HK-2 (cell line): Measurements from ENCODE around the gene PLB1.
A peak's percentile ranks its signal among the peaks of the same experiment; 100 is the strongest.
"Not testable (repeated sequence)": the region's sequence is repeated elsewhere in the genome, so short reads cannot be mapped to it uniquely, and the experiment has no call there.

Experiments used
- DNase-seq: peaks from one replicate; pipeline ENCODE4 v3.0.0-alpha.2; 2018; ENCODE audit not compliant: unreplicated experiment

The PLB1 gene

GRCh38 chr2:28648147-28648546 lies 152.3 kb downstream of the PLB1 start:
- DNase-seq: no peak

- DNase-seq: no peak
These were observed 153.0 kb downstream of the PLB1 start for GRCh38 chr2:28648671-28649395.

DNA sequence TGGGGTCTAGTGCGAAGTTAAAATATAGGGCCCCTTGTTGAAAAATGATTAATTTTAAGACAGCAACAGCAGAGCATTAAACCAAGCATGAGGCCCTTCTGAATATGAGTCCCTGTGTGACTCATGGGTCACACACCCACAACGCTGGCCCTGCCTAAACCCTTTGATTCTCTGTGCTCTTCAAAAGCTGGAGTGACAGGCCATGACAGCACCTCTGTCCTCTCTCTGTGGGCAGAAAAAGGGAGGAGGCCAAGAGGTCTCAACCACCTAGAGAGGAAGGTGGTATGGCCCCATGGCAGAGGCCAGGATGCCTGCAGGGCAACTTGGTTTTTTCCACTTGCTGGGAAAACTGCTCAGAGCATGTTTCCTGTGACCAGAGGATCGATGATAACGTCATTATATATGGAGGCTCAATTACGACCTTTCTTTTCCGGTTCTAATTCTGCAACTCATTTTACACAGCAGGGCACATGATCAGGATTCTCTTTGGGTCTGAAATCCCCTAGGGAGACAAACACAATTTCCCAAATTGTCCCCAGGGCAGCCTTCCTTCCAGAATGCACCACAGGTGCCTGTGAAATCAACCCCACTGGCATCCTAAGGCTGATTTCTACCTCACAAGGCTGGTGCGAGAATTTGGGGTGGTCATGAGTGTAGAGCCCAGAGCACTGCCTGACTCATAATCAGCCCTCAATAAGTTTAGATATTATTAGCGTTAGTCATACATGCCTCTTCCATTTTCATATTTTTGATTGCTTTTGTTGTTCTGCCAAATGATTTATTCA lies 153.8 kb downstream of the PLB1 start:
- peak; percentile 37 for DNase-seq

DNA sequence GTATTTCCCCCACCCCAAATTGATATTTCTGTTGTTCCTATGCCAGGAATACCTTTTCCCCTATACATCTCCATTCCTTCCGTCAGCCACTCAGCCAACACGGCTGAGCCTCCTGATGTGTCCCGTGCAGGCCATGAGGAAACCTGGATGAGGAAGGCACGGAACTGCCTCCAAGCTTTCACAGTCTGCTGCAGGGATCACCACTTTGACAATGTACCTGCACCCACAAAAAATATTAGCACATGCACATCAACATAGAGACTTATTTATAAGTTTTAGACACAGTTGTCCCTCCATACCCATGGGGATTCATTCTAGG lies 154.4 kb downstream of the PLB1 start:
- no peak for DNase-seq

- no peak for DNase-seq
These were observed 156.4 kb downstream of the PLB1 start for GRCh38 chr2:28652217-28652616.

DNA sequence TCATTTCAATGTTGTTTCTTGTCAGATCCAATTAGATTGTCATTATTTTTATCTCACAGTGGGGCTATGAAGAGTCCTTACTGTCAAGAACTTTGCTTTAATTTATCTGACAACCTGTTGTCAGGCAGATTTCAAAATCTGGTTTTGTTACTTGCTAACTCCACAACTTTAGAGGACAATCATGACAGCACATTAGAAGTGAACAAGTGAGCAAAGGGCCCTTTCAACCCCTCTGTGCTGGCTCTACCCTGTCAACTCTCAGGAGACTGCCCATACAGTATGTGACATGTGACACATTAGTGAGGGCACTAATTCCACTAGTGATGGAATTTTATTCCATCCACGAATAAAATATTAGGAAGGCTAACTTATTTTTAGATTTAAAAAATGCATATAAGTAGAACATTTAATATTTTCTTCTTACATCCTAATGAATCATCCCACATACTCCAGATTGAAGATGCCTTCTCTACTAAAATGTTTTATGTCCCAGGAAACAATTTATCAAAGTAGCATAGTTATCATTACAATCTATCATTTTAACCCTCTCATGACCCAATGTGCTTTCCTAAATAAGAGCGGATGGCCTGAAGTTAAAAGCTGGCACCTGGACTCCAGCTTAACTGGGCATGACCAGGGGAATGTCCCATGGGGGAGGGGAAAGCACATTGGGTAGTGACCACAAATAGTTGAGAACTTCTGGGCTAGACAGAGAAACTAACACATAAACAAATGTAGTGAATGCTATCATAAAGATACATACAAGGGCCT lies 158.2 kb downstream of the PLB1 start:
- DNase-seq: no peak

DNA sequence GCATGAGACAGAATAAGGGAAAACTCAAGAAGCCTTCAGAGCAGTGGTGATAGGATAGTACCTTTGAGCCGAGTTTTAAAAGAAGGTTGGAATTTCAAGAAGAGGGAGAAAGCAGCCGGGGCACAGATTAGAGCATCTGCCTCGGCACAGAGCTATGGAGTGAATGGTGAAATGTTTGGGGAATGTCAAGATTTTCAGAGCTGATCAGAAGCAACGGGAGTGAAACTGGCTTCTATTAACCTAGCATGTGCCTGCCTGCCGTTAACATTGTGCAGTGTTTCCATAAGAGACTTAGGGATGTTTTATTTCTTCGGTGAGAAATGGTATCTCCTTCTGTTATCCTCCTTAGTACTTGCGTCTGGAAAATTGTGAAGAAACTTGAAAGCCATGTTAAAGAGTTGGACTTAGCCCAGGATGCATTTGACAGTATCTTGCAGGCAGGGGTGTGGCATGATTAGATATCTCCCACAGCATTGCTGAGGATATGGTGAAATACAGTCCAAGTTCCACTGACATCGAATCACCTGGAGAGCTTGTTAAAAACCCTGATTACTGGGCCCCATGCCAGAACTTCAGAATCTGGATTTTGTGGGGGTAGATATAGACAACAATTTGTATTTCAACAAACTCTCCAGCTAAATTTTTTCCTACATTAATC lies 158.9 kb downstream of the PLB1 start:
- no peak for DNase-seq

DNA sequence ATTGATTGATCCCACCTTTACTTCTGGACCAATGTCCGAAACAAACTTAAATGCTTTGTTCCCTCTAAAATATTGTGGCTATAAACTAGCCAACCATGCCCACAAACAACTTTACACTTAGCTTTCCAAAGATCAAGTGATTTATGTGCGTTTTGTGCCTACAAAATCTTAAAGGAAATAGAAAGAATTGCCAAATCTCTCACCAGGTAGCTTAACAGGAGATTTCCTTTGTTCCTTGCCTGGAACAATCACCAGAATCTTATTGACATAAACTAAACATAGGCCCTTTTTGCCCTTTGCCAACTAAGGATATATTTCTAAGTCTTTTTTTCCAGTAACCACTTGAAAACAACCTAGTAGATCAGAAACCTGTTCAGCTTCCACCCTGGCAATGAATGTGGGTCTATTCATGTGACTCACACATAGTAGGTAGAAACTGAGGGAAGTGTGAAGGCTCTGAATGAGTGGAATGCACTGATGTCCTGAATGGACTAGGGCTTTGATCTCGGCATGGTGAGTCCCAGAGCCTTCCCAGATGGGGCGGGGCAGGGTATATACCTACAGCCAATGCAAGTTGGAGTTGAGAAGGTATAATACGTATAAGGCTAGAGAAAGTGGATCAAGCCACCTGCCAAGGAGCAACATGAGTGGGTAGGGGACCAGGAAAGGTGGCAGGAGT lies 161.2 kb downstream of the PLB1 start:
- DNase-seq: no peak

DNA sequence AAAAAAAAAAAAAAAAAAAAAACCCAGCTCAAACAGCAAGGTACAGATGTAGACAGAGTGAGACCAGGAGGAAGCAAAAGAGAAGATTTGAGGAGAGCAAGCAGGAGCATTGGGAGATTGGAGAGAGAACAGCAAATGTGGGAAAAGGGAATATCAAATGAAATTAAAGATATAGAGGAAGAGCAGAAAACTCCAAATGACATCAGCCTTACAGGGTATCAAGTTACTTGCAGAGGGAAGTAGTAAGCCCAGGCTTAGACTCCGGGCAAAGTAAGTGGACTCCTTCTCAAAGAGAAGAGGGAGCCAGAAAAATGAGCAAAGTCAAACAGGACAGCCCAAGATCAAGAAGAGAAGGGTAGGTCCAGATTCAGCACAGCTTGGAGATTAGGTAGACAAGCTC lies 162.5 kb downstream of the PLB1 start:
- no peak for DNase-seq

DNA sequence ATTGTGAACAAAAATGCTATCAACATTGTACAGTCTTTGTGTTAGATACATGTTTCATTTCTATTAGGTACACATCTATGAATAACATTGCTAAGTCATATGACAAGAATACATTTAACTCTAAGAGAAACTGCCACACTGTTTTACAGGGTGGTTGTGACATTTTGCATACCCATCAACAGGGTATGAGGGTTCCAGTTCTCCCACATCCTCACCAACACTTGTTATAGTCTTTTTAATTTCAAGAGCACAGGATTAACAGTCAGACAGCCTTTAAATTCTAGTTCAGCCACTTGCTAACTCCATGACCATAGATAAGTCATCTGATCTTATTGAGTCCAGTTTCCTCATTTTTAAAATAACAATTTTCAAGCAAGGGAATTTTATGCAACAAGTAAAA lies 163.3 kb downstream of the PLB1 start:
- no peak for DNase-seq

GRCh38 chr2:28661589-28662001 lies 165.7 kb downstream of the PLB1 start:
- DNase-seq: peak; percentile 55

- no peak for DNase-seq
These were observed 166.2 kb downstream of the PLB1 start for GRCh38 chr2:28662044-28662443.

GRCh38 chr2:28662468-28663181 lies 166.8 kb downstream of the PLB1 start:
- DNase-seq: peak; percentile 61

- DNase-seq: no peak
These were observed 167.5 kb downstream of the PLB1 start for GRCh38 chr2:28663359-28663758.

- no peak for DNase-seq
These were observed 168.4 kb downstream of the PLB1 start for GRCh38 chr2:28664120-28664842.

DNA sequence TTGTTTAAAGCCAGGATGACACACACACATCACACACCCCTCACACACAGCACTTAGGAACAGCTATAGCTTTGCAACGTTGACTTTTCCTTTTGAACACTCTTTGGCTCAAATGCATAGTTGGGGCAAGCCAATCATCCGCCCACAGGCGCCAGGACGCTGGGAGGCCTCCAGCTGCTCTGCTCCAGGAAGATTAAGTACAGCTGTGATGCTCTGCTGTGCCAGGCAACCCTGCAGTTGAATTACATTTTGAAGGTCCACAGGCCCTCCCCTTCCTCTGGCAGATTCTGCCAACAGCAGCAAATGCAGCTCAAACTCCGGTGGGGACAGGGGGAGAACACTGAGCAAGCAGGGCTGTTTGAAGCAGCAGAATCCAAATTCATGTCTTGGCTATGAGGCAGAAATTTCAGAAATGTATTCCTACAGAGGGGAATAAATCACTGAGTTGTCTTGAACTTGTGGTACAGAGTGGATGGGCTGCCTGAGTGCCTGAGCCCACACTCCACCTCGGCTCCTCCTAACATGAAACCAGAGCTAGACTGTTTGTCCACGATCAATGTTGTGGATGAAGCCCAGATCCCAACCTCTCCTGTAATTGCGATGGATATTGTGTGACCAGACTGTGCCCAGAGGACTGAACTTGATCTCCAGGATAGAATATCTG lies 169.3 kb downstream of the PLB1 start:
- no peak for DNase-seq

DNA sequence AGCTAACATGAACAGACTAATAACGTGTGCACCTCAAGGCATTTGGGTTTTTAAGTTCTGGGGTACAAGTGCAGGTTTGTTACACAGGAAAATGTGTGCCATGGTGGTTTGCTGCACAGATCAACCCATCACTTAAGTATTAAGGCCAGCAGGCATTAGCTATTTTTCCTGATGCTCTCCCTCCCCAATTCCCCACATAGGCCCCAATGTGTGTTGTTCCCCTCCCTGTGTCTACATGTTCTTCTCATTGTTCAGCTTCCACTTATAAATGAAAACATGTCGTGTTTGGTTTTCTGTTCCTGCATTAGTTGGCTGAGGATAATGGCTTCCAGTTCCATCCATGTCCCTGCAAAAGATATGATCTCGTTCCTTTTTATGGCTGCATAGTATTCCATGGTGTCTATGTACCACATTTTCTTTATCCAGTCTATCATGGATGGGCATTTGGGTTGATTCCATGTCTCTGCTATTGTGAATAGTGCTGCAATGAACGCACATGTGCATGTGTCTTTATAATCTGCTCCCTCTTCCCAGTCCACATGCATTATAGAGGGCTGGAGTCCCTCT lies 170.0 kb downstream of the PLB1 start:
- not testable (repeated sequence) for DNase-seq

DNA sequence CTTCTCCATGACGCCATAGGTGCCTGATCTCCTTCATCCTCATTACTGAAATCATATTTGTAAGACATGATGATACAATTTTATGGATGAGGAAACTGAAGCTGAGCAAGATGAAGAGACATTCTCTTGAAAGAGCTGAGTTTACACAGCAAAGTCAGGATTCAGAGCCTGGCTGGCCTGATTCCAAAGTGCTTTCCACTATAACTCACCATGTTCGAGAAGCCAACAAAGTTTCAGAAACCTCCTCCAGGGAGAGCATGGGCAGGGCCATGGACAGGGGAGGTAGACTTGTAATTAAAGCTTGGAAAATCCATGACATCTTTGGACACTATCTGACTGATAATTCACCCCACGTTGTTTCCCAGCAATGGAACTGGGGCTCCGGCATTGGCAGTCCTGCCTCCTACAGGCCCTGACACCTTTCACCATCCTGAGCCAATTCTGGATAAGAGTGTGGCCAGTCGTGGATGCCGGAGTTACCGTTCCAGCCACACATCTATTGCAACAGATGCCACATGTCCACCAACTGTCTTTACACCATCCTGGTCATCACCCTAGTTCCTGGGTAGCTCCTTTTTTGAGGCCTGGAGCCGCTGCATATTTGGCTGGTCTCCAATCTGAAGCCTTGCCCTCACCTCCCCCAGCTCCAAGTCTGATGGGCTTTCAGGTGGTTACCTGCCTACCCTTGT lies 170.8 kb downstream of the PLB1 start:
- DNase-seq: no peak

- no peak for DNase-seq
These were observed 171.4 kb downstream of the PLB1 start for GRCh38 chr2:28667261-28667660.
